ENCODE results near the gene CLCN5.

GRCh38 chrX:49993661-49994060, 71.3 kb downstream of the CLCN5 start:
- TF ChIP-seq, protein P1, sequence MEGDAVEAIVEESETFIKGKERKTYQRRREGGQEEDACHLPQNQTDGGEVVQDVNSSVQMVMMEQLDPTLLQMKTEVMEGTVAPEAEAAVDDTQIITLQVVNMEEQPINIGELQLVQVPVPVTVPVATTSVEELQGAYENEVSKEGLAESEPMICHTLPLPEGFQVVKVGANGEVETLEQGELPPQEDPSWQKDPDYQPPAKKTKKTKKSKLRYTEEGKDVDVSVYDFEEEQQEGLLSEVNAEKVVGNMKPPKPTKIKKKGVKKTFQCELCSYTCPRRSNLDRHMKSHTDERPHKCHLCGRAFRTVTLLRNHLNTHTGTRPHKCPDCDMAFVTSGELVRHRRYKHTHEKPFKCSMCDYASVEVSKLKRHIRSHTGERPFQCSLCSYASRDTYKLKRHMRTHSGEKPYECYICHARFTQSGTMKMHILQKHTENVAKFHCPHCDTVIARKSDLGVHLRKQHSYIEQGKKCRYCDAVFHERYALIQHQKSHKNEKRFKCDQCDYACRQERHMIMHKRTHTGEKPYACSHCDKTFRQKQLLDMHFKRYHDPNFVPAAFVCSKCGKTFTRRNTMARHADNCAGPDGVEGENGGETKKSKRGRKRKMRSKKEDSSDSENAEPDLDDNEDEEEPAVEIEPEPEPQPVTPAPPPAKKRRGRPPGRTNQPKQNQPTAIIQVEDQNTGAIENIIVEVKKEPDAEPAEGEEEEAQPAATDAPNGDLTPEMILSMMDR (IDR thresholded peaks at IDR 0.05; ENCODE audit: borderline replicate concordance, extremely low read depth, low read length, poor library complexity, severe bottlenecking): no peak
- no peak for TF ChIP-seq EZH2 (IDR thresholded peaks at IDR 0.05; ENCODE audit: borderline replicate concordance, low read depth, low read length, severe bottlenecking)

Measured in DND-41 (cell line).